IMR-90 (cell line): Measurements from ENCODE around the gene NFIA. TPM values are rescaled to one million over a fixed set of nuclear protein-coding genes. Genes with fewer than 3 reads are reported as not detected.

Source experiments
- ATAC-seq: fragments of 200-7000 bp; cut with Tn5 transposase; 2 replicates; pipeline ENCODE4 v1.9.1; 2020; ENCODE audit warnings: low read depth, mild to moderate bottlenecking, moderate library complexity
- BruUV-seq: library from RNA; stranded (reverse); fragments of 400-500 nt; replicated peaks from 2 replicates; lab custom pipeline; 2021; lab: Mats Ljungman, UMichigan
- CTCF ChIA-PET: fragments of 300-600 bp; formaldehyde crosslinking; extraction: SDS; loops from one replicate; lab custom pipeline; 2021; ENCODE audit warnings: antibody characterized with exemption; lab: Yijun Ruan, JAX
- POLR2A ChIA-PET: fragments of 300-600 bp; sonication (Branson Sonifier 250); formaldehyde crosslinking; loops from one replicate; lab custom pipeline; 2022; ENCODE audit warnings: antibody characterized with exemption; ENCODE audit not compliant: unreplicated experiment; lab: Charles Lee
- DNase-seq: peaks from one replicate; pipeline ENCODE4 v3.0.0; 2013
- H2AFZ ChIP-seq: replicated peaks from 2 replicates; pipeline ENCODE3; 2013; ENCODE audit warnings: low read length, mild to moderate bottlenecking; ENCODE audit not compliant: poor library complexity
- H2AK5ac ChIP-seq: 2 replicates; pipeline ENCODE4 v1.6.1; 2013; ENCODE audit warnings: low read depth, low read length, inconsistent platforms
- H2AK9ac ChIP-seq: replicated peaks from 2 replicates; pipeline ENCODE3; 2013; ENCODE audit warnings: mild to moderate bottlenecking, low read depth, low read length, moderate library complexity; ENCODE audit not compliant: poor library complexity
- H2BK120ac ChIP-seq: 2 replicates; pipeline ENCODE4 v1.6.1; 2013; ENCODE audit warnings: low read depth, low read length, inconsistent platforms
- H2BK15ac ChIP-seq: 3 replicates; pipeline ENCODE4 v1.6.1; 2013; ENCODE audit warnings: low read depth, low read length, inconsistent platforms
- H2BK20ac ChIP-seq: 2 replicates; pipeline ENCODE4 v1.6.1; 2013; ENCODE audit warnings: low read depth, mild to moderate bottlenecking, inconsistent platforms, low read length, moderate library complexity
- H2BK5ac ChIP-seq: 2 replicates; pipeline ENCODE4 v1.6.1; 2013; ENCODE audit warnings: mild to moderate bottlenecking, low read depth, low read length, inconsistent platforms; ENCODE audit not compliant: poor library complexity, severe bottlenecking
- H3K14ac ChIP-seq: replicated peaks from 2 replicates; pipeline ENCODE4 v1.6.1; 2013; ENCODE audit warnings: low read depth, low read length, inconsistent platforms
- H3K18ac ChIP-seq: 2 replicates; pipeline ENCODE4 v1.6.1; 2013; ENCODE audit warnings: low read depth, low read length, control low read depth
- H3K23ac ChIP-seq: 2 replicates; pipeline ENCODE4 v1.6.1; 2013; ENCODE audit warnings: low read depth, low read length, inconsistent platforms
- H3K27ac ChIP-seq: 2 replicates; pipeline ENCODE4 v1.5.1; 2013; ENCODE audit warnings: mild to moderate bottlenecking, control low read depth, low read length; ENCODE audit not compliant: insufficient read depth
- H3K27me3 ChIP-seq: 2 replicates; pipeline ENCODE4 v1.6.1; 2013; ENCODE audit warnings: low read length; ENCODE audit not compliant: control insufficient read depth, insufficient read depth
- H3K36me3 ChIP-seq: 2 replicates; pipeline ENCODE4 v1.6.1; 2013; ENCODE audit warnings: low read length, mixed read lengths; ENCODE audit not compliant: control insufficient read depth, insufficient read depth
- H3K4ac ChIP-seq: 2 replicates; pipeline ENCODE4 v1.6.1; 2013; ENCODE audit warnings: low read depth, low read length, inconsistent platforms
- H3K4me1 ChIP-seq: 2 replicates; pipeline ENCODE4 v1.6.1; 2013; ENCODE audit warnings: low read length, mixed read lengths; ENCODE audit not compliant: control insufficient read depth, insufficient read depth
- H3K4me2 ChIP-seq: 2 replicates; pipeline ENCODE4 v1.6.1; 2013; ENCODE audit warnings: low read depth, mild to moderate bottlenecking, control low read depth, low read length, moderate library complexity
- H3K4me3 ChIP-seq: 2 replicates; pipeline ENCODE4 v1.5.1; 2013; ENCODE audit warnings: low read depth, mild to moderate bottlenecking, control low read depth, low read length, moderate library complexity; ENCODE audit not compliant: insufficient read depth
- H3K56ac ChIP-seq: 2 replicates; pipeline ENCODE4 v1.6.1; 2013; ENCODE audit warnings: low read length, inconsistent platforms; ENCODE audit not compliant: insufficient read depth; ENCODE audit errors: extremely low read depth
- H3K79me1 ChIP-seq, 2 experiments: 2 replicates each; pipeline ENCODE4 v1.6.1; 2013; ENCODE audit warnings: low read length in 2 of 2, inconsistent platforms in 1 of 2, low read depth in 1 of 2
- H3K9ac ChIP-seq: 2 replicates; pipeline ENCODE4 v1.6.1; 2013; ENCODE audit warnings: low read depth, low read length, control low read depth
- H3K9me1 ChIP-seq: 2 replicates; pipeline ENCODE4 v1.6.1; 2013; ENCODE audit warnings: low read length, inconsistent platforms; ENCODE audit not compliant: insufficient read depth
- H3K9me3 ChIP-seq: 2 replicates; pipeline ENCODE4 v1.6.1; 2013; ENCODE audit warnings: low read length; ENCODE audit not compliant: control insufficient read depth, insufficient read depth
- H4K20me1 ChIP-seq: 2 replicates; pipeline ENCODE4 v1.6.1; 2013; ENCODE audit warnings: low read length, inconsistent platforms; ENCODE audit not compliant: insufficient read depth
- H4K5ac ChIP-seq: 2 replicates; pipeline ENCODE4 v1.6.1; 2013; ENCODE audit warnings: mild to moderate bottlenecking, low read depth, low read length, control low read depth
- H4K8ac ChIP-seq, 2 experiments: 2 replicates each; pipeline ENCODE4 v1.6.1; 2013; ENCODE audit warnings: low read depth in 2 of 2, low read length in 2 of 2, control low read depth in 1 of 2, inconsistent platforms in 1 of 2
- H4K91ac ChIP-seq: 2 replicates; pipeline ENCODE4 v1.6.1; 2013; ENCODE audit warnings: low read depth, low read length, inconsistent platforms; ENCODE audit not compliant: insufficient read depth
- USF2 ChIP-seq: fragments of 150-350 bp; IDR thresholded peaks from 2 replicates; pipeline ENCODE4 v1.6.1; 2017; ENCODE audit warnings: mild to moderate bottlenecking, antibody characterized with exemption, low read length, low read depth
- WGBS, 2 experiments: methylation state at CpG; one replicate each; pipeline versions ENCODE4 v1.1.5 to v1.1.7; 2013; ENCODE audit warnings: missing lambda C conversion rate in 2 of 2; ENCODE audit not compliant: insufficient read length in 1 of 2; ENCODE audit errors: extremely low coverage in 2 of 2; 5-methylcytosine and 5-hydroxymethylcytosine counted together
- dilution Hi-C: fragments of 300-500 bp; cut with HindIII; formaldehyde crosslinking; loops from one replicate; pipeline ENCODE4 v1.14.3; 2018; ENCODE audit warnings: low sequenced_read_pairs; ENCODE audit not compliant: unreplicated experiment
- in situ Hi-C: fragments of 300-500 bp; cut with MboI; formaldehyde crosslinking; loops from 3 replicates; pipeline ENCODE4 v1.14.3; 2019; ENCODE audit warnings: low sequenced_read_pairs, inconsistent platforms, mixed read lengths
- intact Hi-C: fragments of 100-400 bp; cut with micrococcal nuclease; formaldehyde crosslinking; loops from 2 replicates; pipeline ENCODE4 v1.10.0; 2022
- polyA plus RNA-seq, 3 experiments: library from polyadenylated mRNA; depleted of rRNA; stranded (reverse); fragments of >200 nt; gene quantifications; 2 replicates each; pipeline ENCODE4 v1.2.3, GENCODE V29; 2012; ENCODE audit warnings: low replicate concordance in 1 of 3
- total RNA-seq: library from RNA; depleted of rRNA; stranded (reverse); fragments of >200 nt; gene quantifications from 2 replicates; pipeline ENCODE4 v1.2.3, GENCODE V29; 2012

NFIA gene
- total and polyA plus RNA-seq, 2 of the 4 experiments (the other 2 are of a cell fraction): 1.6 to 2.2 TPM

- no peak overlapping the region for H3K4me2 ChIP-seq
- dilution Hi-C loops (no loop called here), in situ Hi-C loops (no loop called here), intact Hi-C loops (no loop called here)
- no peak overlapping the region for H4K8ac ChIP-seq
- ChIA-PET CTCF (no interaction called here), POLR2A (no interaction called here)
- no peaks in the 10 kb centered on the region for H4K20me1 ChIP-seq
- H3K4me1 ChIP-seq: no peaks in the 10 kb centered on the region
- no peak overlapping the region for H3K4ac ChIP-seq
- no peak overlapping the region for H3K4me3 ChIP-seq
- BruUV-seq: no TSS peak
- no peak overlapping the region for H2BK5ac ChIP-seq
- no peak for TF ChIP-seq USF2
- H2BK120ac ChIP-seq: no peak overlapping the region
- H4K5ac ChIP-seq: no peak overlapping the region
- no peak overlapping the region for H3K56ac ChIP-seq
- H4K91ac ChIP-seq: no peak overlapping the region
- no peak overlapping the region for H3K14ac ChIP-seq
- no peak overlapping the region for H2BK15ac ChIP-seq
- no peak overlapping the region for H3K18ac ChIP-seq
- no peaks in the 10 kb centered on the region; the same call in 1 of the 2 replicates for H3K9me1 ChIP-seq
- no peaks in the 10 kb centered on the region for H3K27me3 ChIP-seq
- no peak overlapping the region for H3K9ac ChIP-seq
- no peak overlapping the region for H2AK9ac ChIP-seq
- H2AFZ ChIP-seq: no peak overlapping the region
- no peaks in the 10 kb centered on the region for H3K9me3 ChIP-seq
- H3K36me3 ChIP-seq: no peaks in the 10 kb centered on the region
- H2AK5ac ChIP-seq: no peak overlapping the region
- no peaks in the 10 kb centered on the region for H3K79me1 ChIP-seq
- ATAC-seq: no peak
- no peak overlapping the region for H2BK20ac ChIP-seq
- no peak overlapping the region for H3K23ac ChIP-seq
- 36% methylated on average over 5 of the region's 11 CpGs; no CpG with 5 or more reads in 1 of the 2 experiments for WGBS, 2 experiments
- no peak overlapping the region for H3K27ac ChIP-seq
- no peak for DNase-seq
Measured at GRCh38 chr1:61441723-61442262, 359.4 kb downstream of the NFIA start.
